GM12873 (cell line): ENCODE measurements around the gene HCN4.

Source experiments
- TF ChIP-seq, protein P1 (sequence below): IDR thresholded peaks from 2 replicates; pipeline ENCODE4 v1.5.1; 2012; ENCODE audit warnings: low read depth, mild to moderate bottlenecking, moderate library complexity, low read length, control low read depth; ENCODE audit not compliant: insufficient read depth; ENCODE audit errors: missing control alignments

The HCN4 gene

DNA sequence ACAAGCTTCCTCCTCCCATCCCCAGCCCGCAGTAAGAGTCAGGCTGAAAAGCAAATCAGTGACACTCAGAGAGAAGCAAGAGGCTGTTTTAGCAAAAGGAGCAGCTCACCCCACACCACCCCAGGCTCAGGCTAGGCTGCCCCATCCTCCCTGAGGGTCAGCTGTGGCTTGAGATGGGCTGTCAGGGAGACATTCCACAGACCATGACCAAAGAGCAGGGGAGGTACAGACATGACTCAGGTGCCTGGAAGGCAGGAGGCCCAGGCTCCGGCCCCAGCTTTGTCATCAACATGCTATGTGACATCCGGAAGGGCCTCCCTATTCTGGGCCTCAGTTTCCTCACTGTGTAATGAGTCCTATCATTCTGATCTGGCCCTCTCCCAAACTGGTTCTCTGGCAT, 24.7 kb downstream of the HCN4 start:
- TF ChIP-seq, protein P1, sequence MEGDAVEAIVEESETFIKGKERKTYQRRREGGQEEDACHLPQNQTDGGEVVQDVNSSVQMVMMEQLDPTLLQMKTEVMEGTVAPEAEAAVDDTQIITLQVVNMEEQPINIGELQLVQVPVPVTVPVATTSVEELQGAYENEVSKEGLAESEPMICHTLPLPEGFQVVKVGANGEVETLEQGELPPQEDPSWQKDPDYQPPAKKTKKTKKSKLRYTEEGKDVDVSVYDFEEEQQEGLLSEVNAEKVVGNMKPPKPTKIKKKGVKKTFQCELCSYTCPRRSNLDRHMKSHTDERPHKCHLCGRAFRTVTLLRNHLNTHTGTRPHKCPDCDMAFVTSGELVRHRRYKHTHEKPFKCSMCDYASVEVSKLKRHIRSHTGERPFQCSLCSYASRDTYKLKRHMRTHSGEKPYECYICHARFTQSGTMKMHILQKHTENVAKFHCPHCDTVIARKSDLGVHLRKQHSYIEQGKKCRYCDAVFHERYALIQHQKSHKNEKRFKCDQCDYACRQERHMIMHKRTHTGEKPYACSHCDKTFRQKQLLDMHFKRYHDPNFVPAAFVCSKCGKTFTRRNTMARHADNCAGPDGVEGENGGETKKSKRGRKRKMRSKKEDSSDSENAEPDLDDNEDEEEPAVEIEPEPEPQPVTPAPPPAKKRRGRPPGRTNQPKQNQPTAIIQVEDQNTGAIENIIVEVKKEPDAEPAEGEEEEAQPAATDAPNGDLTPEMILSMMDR = no peak

GRCh38 chr15:73341886-73342600, 26.7 kb downstream of the HCN4 start:
- TF ChIP-seq, protein P1 = no peak

DNA sequence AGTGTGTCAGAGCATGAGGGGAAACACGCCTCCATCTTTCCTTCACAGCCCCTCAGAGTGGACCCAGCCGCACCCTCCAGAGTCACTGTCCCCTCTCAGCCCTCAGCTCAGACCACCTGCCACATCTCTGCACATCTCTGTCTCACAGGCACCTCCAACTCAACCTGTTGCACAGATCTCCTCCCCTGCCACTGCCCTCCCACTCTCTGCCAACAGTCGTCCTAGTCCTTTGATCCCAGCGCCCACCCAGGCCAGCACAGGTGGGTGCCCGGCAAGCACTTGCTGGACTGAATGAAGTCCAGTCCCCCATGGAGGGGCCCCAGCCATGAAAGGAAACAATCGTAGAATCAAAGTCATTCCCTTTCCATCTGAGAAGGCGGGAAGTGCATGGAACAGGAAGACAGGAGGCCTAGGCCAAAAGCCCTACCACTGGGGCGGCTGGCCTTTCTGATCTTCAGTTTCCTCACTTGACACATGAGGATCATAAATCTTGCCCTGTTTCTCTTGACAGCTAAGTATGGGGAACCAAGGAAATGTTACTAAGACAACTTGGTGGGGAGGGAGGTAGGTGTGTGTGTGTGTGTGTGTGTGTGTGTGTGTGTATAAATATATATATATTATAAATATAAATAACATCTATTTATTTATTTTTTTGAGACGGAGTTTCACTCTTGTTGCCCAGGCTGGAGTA, 28.1 kb downstream of the HCN4 start:
- TF ChIP-seq, protein P1 = no peak

DNA sequence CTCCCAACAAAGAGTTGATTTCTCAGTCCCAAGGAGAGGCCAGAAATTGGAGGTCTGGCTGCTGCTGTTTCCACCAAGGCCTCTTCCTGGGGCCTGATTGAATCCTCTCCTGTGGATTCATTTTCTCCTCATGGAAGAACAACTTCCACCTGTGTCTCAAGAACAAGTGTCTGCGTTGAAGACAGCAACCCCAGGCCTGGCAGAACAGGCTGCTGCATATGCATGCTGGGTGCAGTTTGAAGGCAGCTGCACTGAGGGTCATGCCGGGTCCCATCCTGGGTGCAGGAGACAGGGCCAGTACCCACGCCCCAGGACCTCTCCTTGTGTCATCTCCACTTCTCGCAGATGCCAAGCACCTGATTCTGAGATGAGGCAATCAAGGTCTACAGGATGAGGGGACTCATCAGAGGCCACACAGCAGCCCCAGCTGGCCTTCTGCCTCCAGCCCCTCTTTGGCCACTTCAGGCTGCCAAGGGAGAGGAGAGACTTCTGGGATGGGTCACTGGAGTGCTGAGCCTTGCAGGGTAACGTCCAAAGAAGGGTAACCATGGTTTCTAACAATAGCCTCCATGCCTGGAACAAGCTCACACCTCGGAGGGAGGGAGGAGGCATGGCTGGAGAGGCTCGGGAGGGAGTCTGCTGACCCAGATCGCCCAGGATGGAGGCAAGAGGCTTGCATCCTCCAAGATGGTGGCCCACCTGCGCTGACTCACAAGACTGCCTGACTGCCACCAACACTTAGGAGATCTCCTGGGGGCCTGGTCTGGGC, 30.0 kb downstream of the HCN4 start:
- TF ChIP-seq, protein P1 = no peak

DNA sequence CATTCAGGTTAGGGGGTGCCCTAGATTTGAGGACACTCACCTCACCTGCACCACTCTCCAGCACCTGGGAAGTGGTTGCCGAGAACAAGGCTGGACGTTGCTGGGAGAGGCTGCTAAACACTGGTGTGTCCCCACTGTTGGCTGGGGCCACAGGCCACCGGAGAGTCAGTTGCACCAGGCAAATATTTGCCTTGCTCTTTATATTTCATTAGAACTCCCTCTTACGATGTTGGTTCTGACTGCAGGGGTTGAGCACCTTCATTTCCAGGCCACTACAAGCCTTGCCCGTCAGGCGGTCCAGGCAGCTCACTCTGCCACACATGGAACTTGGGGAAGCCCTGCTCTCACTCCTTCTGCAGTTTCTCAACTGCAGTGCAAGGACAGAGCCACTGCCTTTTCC, 30.7 kb downstream of the HCN4 start:
- TF ChIP-seq, protein P1 = no peak

DNA sequence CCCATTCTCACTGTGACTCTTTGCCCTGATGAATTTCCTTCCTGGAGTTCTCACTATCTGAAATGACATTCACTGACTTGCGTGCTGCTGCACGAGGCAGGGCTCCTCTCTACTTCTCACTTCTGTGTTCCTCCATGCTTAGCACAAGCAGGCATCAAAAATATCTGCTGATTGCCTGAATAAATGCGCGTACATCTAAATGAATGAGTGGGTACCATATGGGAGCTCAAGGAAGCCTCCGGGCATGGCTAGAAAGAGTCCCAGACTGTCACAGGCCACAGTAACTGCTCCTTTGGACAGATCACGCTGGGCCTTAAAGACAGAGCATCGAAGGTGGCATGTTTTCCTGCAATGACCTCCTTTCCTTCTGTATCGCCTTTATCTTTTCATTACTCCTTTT, 31.6 kb downstream of the HCN4 start:
- TF ChIP-seq, protein P1 = no peak

DNA sequence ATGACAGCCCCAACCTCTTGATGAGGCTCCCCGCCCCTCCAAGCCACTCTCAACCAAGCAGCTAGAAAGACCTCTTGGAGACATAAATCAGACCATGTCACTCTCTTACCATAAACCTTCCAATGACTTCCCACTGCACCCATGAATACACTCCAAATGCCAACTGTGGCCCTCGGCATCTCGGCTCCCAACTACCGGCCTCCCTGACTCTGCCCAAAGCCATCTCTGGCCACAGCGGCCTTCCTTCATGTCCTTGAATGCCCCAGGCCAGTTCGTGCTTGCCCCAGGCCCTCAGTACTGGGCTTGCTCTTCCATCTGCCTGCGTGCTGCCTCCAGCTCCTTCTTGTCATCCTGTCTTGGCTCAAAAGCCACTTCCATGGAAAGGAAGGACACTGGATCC, 32.0 kb downstream of the HCN4 start:
- TF ChIP-seq, protein P1 = no peak
